HepG2 (cell line): ENCODE data around the gene VPS4A. TPM values are rescaled to one million over a fixed set of nuclear protein-coding genes. Genes with fewer than 3 reads are reported as not detected.
A peak's percentile ranks its signal among the peaks of the same experiment; 100 is the strongest.

Experiments
- AGO2 ChIP-seq: fragments of 200-400 bp; formaldehyde crosslinking; optimal IDR thresholded peaks from 2 replicates; pipeline ENCODE3; 2017; ENCODE audit warnings: mild to moderate bottlenecking, low read depth, low read length, moderate library complexity
- ARID4A ChIP-seq: sonication (generic); formaldehyde crosslinking; IDR thresholded peaks from 2 replicates; pipeline ENCODE4 v1.5.0; 2020; ENCODE audit warnings: mild to moderate bottlenecking, missing genetic modification reagents, borderline replicate concordance
- EHMT2 ChIP-seq: fragments of 200-600 bp; sonication (generic); IDR thresholded peaks from 2 replicates; pipeline ENCODE4 v1.7.0; 2017; ENCODE audit warnings: antibody characterized with exemption, low read depth, low read length, borderline replicate concordance
- GATAD2A ChIP-seq: IDR thresholded peaks from 2 replicates; pipeline ENCODE4 v1.6.1; 2016
- KDM3A ChIP-seq: IDR thresholded peaks from 2 replicates; pipeline ENCODE4 v1.6.1; 2018; ENCODE audit warnings: low read depth, missing compliant biosample characterization
- MBNL3 ChIP-seq: fragments of 250-450 bp; sonication (Bioruptor Pico); conservative IDR thresholded peaks from 2 replicates; pipeline ENCODE4 v1.8.0; 2022; ENCODE audit warnings: mild to moderate bottlenecking, inconsistent platforms
- MED13 ChIP-seq: sonication (generic); formaldehyde crosslinking; IDR thresholded peaks from 2 replicates; pipeline ENCODE4 v1.5.0; 2020; ENCODE audit warnings: missing genetic modification reagents
- MTF1 ChIP-seq: sonication (generic); formaldehyde crosslinking; IDR thresholded peaks from 2 replicates; pipeline ENCODE4 v1.5.0; 2020; ENCODE audit warnings: missing genetic modification reagents
- NFKBIZ ChIP-seq: IDR thresholded peaks from 2 replicates; pipeline ENCODE4 v1.6.1; 2018; ENCODE audit warnings: missing genetic modification reagents, missing compliant biosample characterization
- SNAPC5 ChIP-seq: sonication (generic); formaldehyde crosslinking; IDR thresholded peaks from 2 replicates; pipeline ENCODE4 v1.8.1; 2023; ENCODE audit warnings: mild to moderate bottlenecking, missing genetic modification reagents, borderline replicate concordance
- WIZ ChIP-seq: sonication (generic); formaldehyde crosslinking; IDR thresholded peaks from 2 replicates; pipeline ENCODE4 v1.5.1; 2020; ENCODE audit warnings: mild to moderate bottlenecking, missing genetic modification reagents
- ZNF160 ChIP-seq: sonication (generic); formaldehyde crosslinking; IDR thresholded peaks from 2 replicates; pipeline ENCODE4 v1.8.0; 2022; ENCODE audit warnings: mild to moderate bottlenecking, inconsistent platforms, missing genetic modification reagents
- ZNF18 ChIP-seq: sonication (generic); formaldehyde crosslinking; IDR thresholded peaks from 2 replicates; pipeline ENCODE4 v1.8.0; 2022; ENCODE audit warnings: mild to moderate bottlenecking, missing genetic modification reagents; ENCODE audit not compliant: insufficient replicate concordance
- ZNF230 ChIP-seq: sonication (generic); formaldehyde crosslinking; IDR thresholded peaks from 2 replicates; pipeline ENCODE4 v1.4.0; 2020; ENCODE audit warnings: mild to moderate bottlenecking, missing genetic modification reagents
- ZNF34 ChIP-seq: sonication (generic); formaldehyde crosslinking; IDR thresholded peaks from 2 replicates; pipeline ENCODE4 v1.4.0; 2020; ENCODE audit warnings: mild to moderate bottlenecking, missing genetic modification reagents, borderline replicate concordance
- ZNF576 ChIP-seq: sonication (generic); formaldehyde crosslinking; IDR thresholded peaks from 2 replicates; pipeline ENCODE4 v1.4.0; 2020; ENCODE audit warnings: mild to moderate bottlenecking, missing genetic modification reagents
- ZNF580 ChIP-seq: IDR thresholded peaks from 2 replicates; pipeline ENCODE4 v1.6.1; 2016; ENCODE audit warnings: low read depth, borderline replicate concordance
- ZNF644 ChIP-seq: IDR thresholded peaks from 2 replicates; pipeline ENCODE4 v1.6.1; 2016; ENCODE audit warnings: low read depth
- ZNF709 ChIP-seq: sonication (generic); formaldehyde crosslinking; IDR thresholded peaks from 2 replicates; pipeline ENCODE4 v1.5.0; 2020; ENCODE audit warnings: mild to moderate bottlenecking, missing genetic modification reagents
- ZNF878 ChIP-seq: sonication (generic); formaldehyde crosslinking; IDR thresholded peaks from 2 replicates; pipeline ENCODE4 v1.8.1; 2023; ENCODE audit warnings: mild to moderate bottlenecking, missing genetic modification reagents, moderate library complexity
- ZNF883 ChIP-seq: sonication (generic); formaldehyde crosslinking; IDR thresholded peaks from 2 replicates; pipeline ENCODE4 v1.5.1; 2020; ENCODE audit warnings: mild to moderate bottlenecking, missing genetic modification reagents; ENCODE audit errors: not compliant biosample characterization
- polyA plus RNA-seq, 8 experiments: library from polyadenylated mRNA; depleted of rRNA in 3 of 8; stranded (reverse) in 7 of 8; unstranded in 1 of 8; fragments of >200 nt; fragmentation: Illumina TruSeq in 4 of 8; extraction: Trizol in 4 of 8; gene quantifications; 2 replicates each; pipeline versions ENCODE4 v1.2.1 to v1.2.3, GENCODE V29; 2011 to 2016; ENCODE audit warnings: low read depth in 4 of 8, missing spikeins in 1 of 8, mixed read lengths in 1 of 8; ENCODE audit not compliant: insufficient read depth in 1 of 8
- total RNA-seq, 5 experiments: library from RNA; depleted of rRNA; stranded (reverse); fragments of >200 nt; fragmentation: Illumina TruSeq; extraction: Trizol; gene quantifications; 2 replicates each; pipeline ENCODE4 v1.2.3, GENCODE V29; 2016; ENCODE audit warnings: low read depth in 1 of 5

The VPS4A gene
- total and polyA plus RNA-seq, 2 of the 13 experiments (the other 11 are each of a cell fraction or from before 2014, with no cell fraction given): 13.2 to 27.9 TPM

GRCh38 chr16:69311533-69312387 lies 610 bp downstream of the VPS4A start (continued):
- TF ChIP-seq ARID4A (peak; percentile 86), ZNF160 (CRISPR knock-in tag) (no peak; the same call in none of the 2 replicates), ZNF709 (CRISPR knock-in tag) (no peak; the same call in 1 of the 2 replicates), ZNF18 (CRISPR knock-in tag) (no peak), KDM3A (CRISPR knock-in tag) (no peak), MTF1 (CRISPR knock-in tag) (no peak), ZNF878 (CRISPR knock-in tag) (peak; percentile 17; the same call in 1 of the 2 replicates), ZNF230 (CRISPR knock-in tag) (no peak; the same call in 1 of the 2 replicates), NFKBIZ (CRISPR knock-in tag) (no peak), ZNF883 (CRISPR knock-in tag) (peak; percentile 23), ZNF576 (no peak), MBNL3 (no peak), AGO2 (peak; percentile 91), ZNF34 (CRISPR knock-in tag) (peak; percentile 83; the same call in 1 of the 2 replicates), GATAD2A (CRISPR knock-in tag) (no peak; the same call in 1 of the 2 replicates), SNAPC5 (CRISPR knock-in tag) (no peak), ZNF580 (CRISPR knock-in tag) (0 out of 2 replicates have a peak, but pooled peaks have one; percentile 17), EHMT2 (no peak), ZNF644 (CRISPR knock-in tag) (no peak), WIZ (CRISPR knock-in tag) (no peak), MED13 (CRISPR knock-in tag) (peak; percentile 59; the same call in 1 of the 2 replicates)
